22Rv1 (cell line): ENCODE data around the gene OBP2B.

Experiments
- ZFX ChIP-seq: fragments of 450-650 bp; IDR thresholded peaks from 2 replicates; pipeline ENCODE4 v1.6.1; 2017; ENCODE audit warnings: antibody characterized with exemption, borderline replicate concordance
- TF ChIP-seq, protein P1 (sequence below): fragments of 450-650 bp; IDR thresholded peaks from 2 replicates; pipeline ENCODE4 v1.5.1; 2017; ENCODE audit warnings: mild to moderate bottlenecking

DNA sequence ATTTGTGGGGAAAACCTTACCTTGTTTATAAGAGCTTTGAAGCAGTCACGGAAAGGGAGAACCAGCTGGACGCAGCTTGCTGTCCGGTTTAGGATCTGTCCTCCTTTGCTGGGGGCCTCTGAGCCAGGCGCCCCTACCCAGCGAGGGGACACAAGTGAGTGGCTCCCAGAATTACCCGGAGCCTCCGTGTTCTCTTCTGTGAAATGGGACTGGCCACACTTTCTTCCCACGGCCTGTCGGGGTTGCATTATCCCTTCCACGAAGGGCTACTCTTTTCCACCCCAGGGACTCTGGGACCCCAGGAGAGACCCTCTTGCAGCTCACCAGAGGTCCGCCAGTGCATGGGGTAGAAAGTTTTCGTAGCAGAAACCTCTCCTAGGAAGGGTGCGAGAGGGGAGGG, 44.9 kb downstream of the OBP2B start:
- TF ChIP-seq, protein P1, sequence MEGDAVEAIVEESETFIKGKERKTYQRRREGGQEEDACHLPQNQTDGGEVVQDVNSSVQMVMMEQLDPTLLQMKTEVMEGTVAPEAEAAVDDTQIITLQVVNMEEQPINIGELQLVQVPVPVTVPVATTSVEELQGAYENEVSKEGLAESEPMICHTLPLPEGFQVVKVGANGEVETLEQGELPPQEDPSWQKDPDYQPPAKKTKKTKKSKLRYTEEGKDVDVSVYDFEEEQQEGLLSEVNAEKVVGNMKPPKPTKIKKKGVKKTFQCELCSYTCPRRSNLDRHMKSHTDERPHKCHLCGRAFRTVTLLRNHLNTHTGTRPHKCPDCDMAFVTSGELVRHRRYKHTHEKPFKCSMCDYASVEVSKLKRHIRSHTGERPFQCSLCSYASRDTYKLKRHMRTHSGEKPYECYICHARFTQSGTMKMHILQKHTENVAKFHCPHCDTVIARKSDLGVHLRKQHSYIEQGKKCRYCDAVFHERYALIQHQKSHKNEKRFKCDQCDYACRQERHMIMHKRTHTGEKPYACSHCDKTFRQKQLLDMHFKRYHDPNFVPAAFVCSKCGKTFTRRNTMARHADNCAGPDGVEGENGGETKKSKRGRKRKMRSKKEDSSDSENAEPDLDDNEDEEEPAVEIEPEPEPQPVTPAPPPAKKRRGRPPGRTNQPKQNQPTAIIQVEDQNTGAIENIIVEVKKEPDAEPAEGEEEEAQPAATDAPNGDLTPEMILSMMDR, result no peak
- no peak for TF ChIP-seq ZFX
